ENCODE measurements around the gene MACROD2. TPM values are rescaled to one million over a fixed set of nuclear protein-coding genes. Genes with fewer than 3 reads are reported as not detected.

Gene MACROD2
- total RNA-seq, 2 donors from 2014 or later: 8.3 to 21.8 TPM

DNA sequence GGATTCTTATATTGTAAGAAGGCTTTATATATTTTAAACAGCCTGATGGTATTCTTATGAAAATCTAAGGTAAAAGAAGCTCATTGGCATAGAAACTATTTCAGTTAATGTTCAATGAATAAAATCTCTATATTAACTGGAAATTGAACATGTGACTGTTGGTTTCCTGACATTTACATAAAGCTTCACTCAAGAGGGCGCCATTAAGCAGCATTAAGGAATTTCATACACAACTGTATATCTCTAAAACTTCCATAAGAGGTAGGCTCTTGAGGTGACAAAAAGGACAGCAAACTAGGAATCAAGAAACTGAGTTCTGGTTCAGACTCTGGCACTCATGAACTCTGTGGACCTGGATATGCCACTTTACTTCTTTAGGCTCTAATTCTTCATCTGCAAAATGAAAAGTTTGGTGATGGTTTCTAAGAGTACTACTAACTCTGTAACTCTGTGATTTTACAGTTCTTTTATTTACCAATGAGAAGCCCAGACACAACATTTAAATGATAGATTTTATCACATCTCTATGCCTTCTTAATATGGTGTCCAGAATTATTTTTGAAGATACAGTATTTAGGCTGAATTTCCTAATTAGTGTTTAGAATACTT is 194.6 kb downstream of the MACROD2 start:
- TF ChIP-seq POLR2A (IDR thresholded peaks at IDR 0.05): no peak
- TF ChIP-seq CTCF (IDR thresholded peaks at IDR 0.05): peak in 3 of 7 experiments; percentile 32 to 41 (median 40)
- 6 to 21% methylated on average over 1 of the region's 1 CpG for WGBS, 2 donors
- no peaks in the 10 kb centered on the region for H3K27me3 ChIP-seq
- H3K27ac ChIP-seq: no peak overlapping the region
- ATAC-seq: no peak
- no peaks in the 10 kb centered on the region for H3K36me3 ChIP-seq (replicated peaks in 1 of 2; ENCODE audit: insufficient read depth in 1 of 2, low read depth in 2 of 2)
- intact Hi-C loops (cut with DNase I): no loop called here
- H3K4me1 ChIP-seq: no peaks in the 10 kb centered on the region
- DNase-seq: no peak
- H3K9me3 ChIP-seq: peaks cover 0 to 3% (median 0%) of the 10 kb centered on the region in 3 donors
- no peak overlapping the region for H3K4me3 ChIP-seq

DNA sequence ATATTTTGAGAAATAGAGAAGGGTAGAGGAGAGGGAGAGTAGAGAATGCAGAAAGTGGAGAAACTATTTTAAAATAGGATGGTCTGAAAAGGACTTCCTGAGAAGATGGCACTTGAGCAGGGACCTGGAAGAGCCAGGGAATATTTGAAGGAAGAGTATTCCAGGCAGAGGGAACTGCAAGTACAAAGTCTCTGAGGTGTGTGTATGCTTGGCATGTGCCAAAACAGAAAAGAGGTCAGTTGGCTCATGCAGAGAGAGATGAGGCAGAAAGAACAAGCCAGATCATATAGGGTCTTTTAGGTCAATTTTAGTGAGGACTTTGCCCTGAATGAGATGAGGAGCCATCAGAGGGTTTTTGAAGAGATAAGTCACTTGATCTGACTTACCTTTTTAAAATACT is 196.2 kb downstream of the MACROD2 start:
- H3K9me3 ChIP-seq: peaks cover 0 to 3% (median 0%) of the 10 kb centered on the region in 3 donors
- no peak for ATAC-seq
- no peaks in the 10 kb centered on the region for H3K4me1 ChIP-seq
- no peak overlapping the region for H3K27ac ChIP-seq
- no peaks in the 10 kb centered on the region for H3K36me3 ChIP-seq (replicated peaks in 1 of 2; ENCODE audit: insufficient read depth in 1 of 2, low read depth in 2 of 2)
- intact Hi-C loops (cut with DNase I): no loop called here
- DNase-seq: no peak
- H3K27me3 ChIP-seq: no peaks in the 10 kb centered on the region
- H3K4me3 ChIP-seq: no peak overlapping the region
- TF ChIP-seq POLR2A (IDR thresholded peaks at IDR 0.05): no peak
- no peak for TF ChIP-seq CTCF (IDR thresholded peaks at IDR 0.05)

DNA sequence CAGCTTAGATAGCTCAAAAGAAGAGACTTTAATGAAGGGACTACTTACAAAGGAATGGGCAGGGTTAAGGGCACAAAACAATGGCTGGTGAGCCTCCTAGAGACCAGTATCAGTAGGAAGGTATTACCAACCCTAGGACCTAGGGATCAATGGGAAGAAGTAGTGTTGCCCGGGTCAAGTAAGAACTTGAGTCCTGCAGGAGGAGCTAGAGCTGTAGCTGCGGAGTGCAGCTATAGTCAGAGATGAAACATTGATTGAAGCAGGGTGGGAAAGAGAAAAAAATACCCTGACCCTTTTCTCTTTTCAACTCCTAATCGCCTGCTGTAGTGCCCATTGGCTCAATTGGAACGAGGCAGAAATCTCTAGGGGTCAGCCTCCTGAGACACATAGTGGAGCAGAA is 198.1 kb downstream of the MACROD2 start:
- no peaks in the 10 kb centered on the region for H3K36me3 ChIP-seq (replicated peaks in 1 of 2; ENCODE audit: insufficient read depth in 1 of 2, low read depth in 2 of 2)
- no peak overlapping the region for H3K4me3 ChIP-seq
- intact Hi-C loops (cut with DNase I): no loop called here
- no peaks in the 10 kb centered on the region for H3K4me1 ChIP-seq
- ATAC-seq: no peak
- 78 to 89% methylated on average over 4 of the region's 4 CpGs for WGBS, 2 donors
- no peaks in the 10 kb centered on the region for H3K27me3 ChIP-seq
- no peak for DNase-seq
- H3K27ac ChIP-seq: no peak overlapping the region
- H3K9me3 ChIP-seq: peaks cover 0 to 3% (median 0%) of the 10 kb centered on the region in 3 donors
- no peak for TF ChIP-seq CTCF (IDR thresholded peaks at IDR 0.05)
- TF ChIP-seq POLR2A (IDR thresholded peaks at IDR 0.05): no peak

GRCh38 chr20:14193885-14194284 is 198.6 kb downstream of the MACROD2 start:
- Histone ChIP-seq H3K36me3 (replicated peaks in 1 of 2; ENCODE audit: insufficient read depth in 1 of 2, low read depth in 2 of 2) (no peaks in the 10 kb centered on the region), H3K27ac (no peak overlapping the region), H3K9me3 (peaks cover 0 to 3% (median 0%) of the 10 kb centered on the region in 3 donors), H3K4me3 (no peak overlapping the region), H3K27me3 (no peaks in the 10 kb centered on the region), H3K4me1 (no peaks in the 10 kb centered on the region)
- no peak for TF ChIP-seq POLR2A (IDR thresholded peaks at IDR 0.05)
- TF ChIP-seq CTCF (IDR thresholded peaks at IDR 0.05): no peak
- intact Hi-C loops (cut with DNase I): no loop called here
- ATAC-seq: no peak
- WGBS, 2 donors: 87 to 90% methylated on average over 2 of the region's 2 CpGs
- DNase-seq: no peak

GRCh38 chr20:14197097-14197496 is 201.8 kb downstream of the MACROD2 start:
- H3K4me3 ChIP-seq: no peak overlapping the region
- ATAC-seq (no peak), DNase-seq (no peak)
- 87 to 96% methylated on average over 1 of the region's 1 CpG for WGBS, 2 donors
- no peaks in the 10 kb centered on the region for H3K4me1 ChIP-seq
- no peak overlapping the region for H3K27ac ChIP-seq
- H3K27me3 ChIP-seq: no peaks in the 10 kb centered on the region
- intact Hi-C loops (cut with DNase I): no loop called here
- H3K9me3 ChIP-seq: no peaks in the 10 kb centered on the region
- H3K36me3 ChIP-seq (replicated peaks in 1 of 2; ENCODE audit: insufficient read depth in 1 of 2, low read depth in 2 of 2): no peaks in the 10 kb centered on the region
- TF ChIP-seq POLR2A (IDR thresholded peaks at IDR 0.05) (no peak), CTCF (IDR thresholded peaks at IDR 0.05) (no peak)

Data from body of pancreas (tissue), 4 donors.